Measurements from ENCODE around the gene DOCK9. TPM values are rescaled to one million over a fixed set of nuclear protein-coding genes. Genes with fewer than 3 reads are reported as not detected.
A peak's percentile ranks its signal among the peaks of the same experiment; 100 is the strongest.

The DOCK9 gene
- total and polyA plus RNA-seq, 2 donors from 2014 or later = 14.0 to 125 TPM

DNA sequence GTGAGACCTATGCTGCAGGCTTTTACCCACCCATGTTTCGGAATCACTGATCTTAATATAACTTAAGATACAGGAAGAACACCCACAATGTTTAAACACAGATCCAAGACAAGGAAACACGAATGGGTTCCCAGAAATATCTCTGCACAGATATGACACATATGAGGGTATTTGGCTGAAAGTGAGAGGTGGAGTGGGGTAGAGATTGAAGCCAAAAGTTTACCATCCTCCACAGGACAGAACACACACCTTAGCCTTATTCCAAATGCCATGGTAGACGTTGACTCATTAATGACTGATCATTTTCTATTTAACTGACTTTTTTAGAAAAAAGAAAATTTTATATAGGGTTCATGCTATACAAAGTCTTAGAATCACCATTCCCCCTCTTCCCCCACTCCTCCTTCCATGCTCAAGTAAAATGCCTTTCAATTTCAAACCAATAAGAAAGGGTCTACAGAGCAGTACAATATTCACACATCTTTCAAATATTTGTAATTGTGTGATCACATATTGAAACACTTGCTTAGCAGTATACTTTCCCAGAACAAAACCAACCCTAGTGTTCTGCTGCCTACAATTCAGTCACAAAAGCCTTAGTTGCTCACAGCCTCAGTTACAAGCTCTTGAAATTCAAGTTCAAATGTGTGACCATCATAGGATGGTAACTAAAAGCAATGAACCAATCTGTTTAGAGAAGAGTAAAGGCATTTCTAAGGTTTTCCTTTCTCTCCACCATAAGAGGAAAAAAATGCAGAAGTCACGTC, 11.8 kb upstream of the DOCK9 start:
- Histone ChIP-seq H3K4me3 (ENCODE audit: low read length in 3 of 3) (no peak overlapping the region), H3K27ac (ENCODE audit: low read depth in 2 of 2, low read length in 2 of 2) (no peak overlapping the region), H3K27me3 (ENCODE audit: control insufficient read depth, insufficient read depth, low read length) (no peaks in the 10 kb centered on the region), H3K4me1 (ENCODE audit: control insufficient read depth in 2 of 3, insufficient read depth in 2 of 3, low read depth in 1 of 3, low read length in 3 of 3) (peaks cover 4 to 8% (median 4%) of the 10 kb centered on the region in 3 donors), H3K36me3 (ENCODE audit: control insufficient read depth in 2 of 3, insufficient read depth in 3 of 3, low read length in 3 of 3) (no peaks in the 10 kb centered on the region), H3K9ac (ENCODE audit: low read length in 3 of 3) (no peak overlapping the region), H3K9me3 (ENCODE audit: control insufficient read depth in 2 of 3, insufficient read depth in 1 of 3, low read length in 3 of 3) (no peaks in the 10 kb centered on the region)
- intact Hi-C loops (cut with DNase I) = no loop called here
- DNase-seq (no peak), FAIRE-seq (no peak)
- TF ChIP-seq, protein P1, sequence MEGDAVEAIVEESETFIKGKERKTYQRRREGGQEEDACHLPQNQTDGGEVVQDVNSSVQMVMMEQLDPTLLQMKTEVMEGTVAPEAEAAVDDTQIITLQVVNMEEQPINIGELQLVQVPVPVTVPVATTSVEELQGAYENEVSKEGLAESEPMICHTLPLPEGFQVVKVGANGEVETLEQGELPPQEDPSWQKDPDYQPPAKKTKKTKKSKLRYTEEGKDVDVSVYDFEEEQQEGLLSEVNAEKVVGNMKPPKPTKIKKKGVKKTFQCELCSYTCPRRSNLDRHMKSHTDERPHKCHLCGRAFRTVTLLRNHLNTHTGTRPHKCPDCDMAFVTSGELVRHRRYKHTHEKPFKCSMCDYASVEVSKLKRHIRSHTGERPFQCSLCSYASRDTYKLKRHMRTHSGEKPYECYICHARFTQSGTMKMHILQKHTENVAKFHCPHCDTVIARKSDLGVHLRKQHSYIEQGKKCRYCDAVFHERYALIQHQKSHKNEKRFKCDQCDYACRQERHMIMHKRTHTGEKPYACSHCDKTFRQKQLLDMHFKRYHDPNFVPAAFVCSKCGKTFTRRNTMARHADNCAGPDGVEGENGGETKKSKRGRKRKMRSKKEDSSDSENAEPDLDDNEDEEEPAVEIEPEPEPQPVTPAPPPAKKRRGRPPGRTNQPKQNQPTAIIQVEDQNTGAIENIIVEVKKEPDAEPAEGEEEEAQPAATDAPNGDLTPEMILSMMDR (IDR thresholded peaks at IDR 0.05; ENCODE audit: borderline replicate concordance, extremely low read depth, insufficient read depth) = no peak

- no peak overlapping the region for H3K9ac ChIP-seq (ENCODE audit: low read length in 3 of 3)
- H3K4me3 ChIP-seq (ENCODE audit: low read length in 3 of 3) = peak overlapping the region in 1 of 3 donors; percentile 17
- DNase-seq (no peak), FAIRE-seq (no peak)
- no peaks in the 10 kb centered on the region for H3K9me3 ChIP-seq (ENCODE audit: control insufficient read depth in 2 of 3, insufficient read depth in 1 of 3, low read length in 3 of 3)
- peaks cover 4 to 8% (median 4%) of the 10 kb centered on the region in 3 donors for H3K4me1 ChIP-seq (ENCODE audit: control insufficient read depth in 2 of 3, insufficient read depth in 2 of 3, low read depth in 1 of 3, low read length in 3 of 3)
- TF ChIP-seq, protein P1 (IDR thresholded peaks at IDR 0.05; ENCODE audit: borderline replicate concordance, extremely low read depth, insufficient read depth) = no peak
- no peak overlapping the region for H3K27ac ChIP-seq (ENCODE audit: low read depth in 2 of 2, low read length in 2 of 2)
- intact Hi-C loops (cut with DNase I) = no loop called here
- no peaks in the 10 kb centered on the region for H3K27me3 ChIP-seq (ENCODE audit: control insufficient read depth, insufficient read depth, low read length)
- no peaks in the 10 kb centered on the region for H3K36me3 ChIP-seq (ENCODE audit: control insufficient read depth in 2 of 3, insufficient read depth in 3 of 3, low read length in 3 of 3)
These were observed 10.9 kb upstream of the DOCK9 start for GRCh38 chr13:98988780-98989179.

DNA sequence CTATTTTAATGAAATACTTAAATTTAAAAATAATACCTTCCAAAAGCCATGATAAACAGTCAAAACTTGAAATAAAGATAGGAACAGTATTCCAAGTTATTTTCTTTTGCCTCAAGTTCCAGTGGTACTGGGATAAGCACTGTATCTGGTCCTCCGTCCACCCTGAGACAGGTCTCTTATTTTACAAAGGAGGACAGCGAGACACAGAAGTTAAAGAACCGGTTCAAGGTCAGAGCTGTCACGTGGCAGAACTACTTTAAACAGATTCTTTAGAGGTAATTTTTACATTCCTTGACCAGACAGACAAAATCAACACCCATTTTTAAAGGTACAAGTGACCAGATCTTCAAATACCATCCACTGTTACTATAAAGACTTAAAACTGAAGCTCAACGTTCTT, 10.4 kb upstream of the DOCK9 start:
- FAIRE-seq = no peak
- no peak for DNase-seq
- intact Hi-C loops (cut with DNase I) = no loop called here

More for the DNA sequence above, 10.4 kb upstream of the DOCK9 start:
- TF ChIP-seq, protein P1 (IDR thresholded peaks at IDR 0.05; ENCODE audit: borderline replicate concordance, extremely low read depth, insufficient read depth) = no peak
- Histone ChIP-seq H3K36me3 (ENCODE audit: control insufficient read depth in 2 of 3, insufficient read depth in 3 of 3, low read length in 3 of 3) (no peaks in the 10 kb centered on the region), H3K4me3 (ENCODE audit: low read length in 3 of 3) (peak overlapping the region in 1 of 3 donors; percentile 17), H3K9ac (ENCODE audit: low read length in 3 of 3) (no peak overlapping the region), H3K27ac (ENCODE audit: low read depth in 2 of 2, low read length in 2 of 2) (no peak overlapping the region), H3K9me3 (ENCODE audit: control insufficient read depth in 2 of 3, insufficient read depth in 1 of 3, low read length in 3 of 3) (no peaks in the 10 kb centered on the region), H3K4me1 (ENCODE audit: control insufficient read depth in 2 of 3, insufficient read depth in 2 of 3, low read depth in 1 of 3, low read length in 3 of 3) (peaks cover 4 to 8% (median 4%) of the 10 kb centered on the region in 3 donors), H3K27me3 (ENCODE audit: control insufficient read depth, insufficient read depth, low read length) (no peaks in the 10 kb centered on the region)

Measured in kidney (tissue), 14 donors.